ENCODE results near the gene MMS19. TPM values are rescaled to one million over a fixed set of nuclear protein-coding genes. Genes with fewer than 3 reads are reported as not detected.

Gene MMS19
- total RNA-seq, 1 experiment from 2014 or later = 42.4 TPM

DNA sequence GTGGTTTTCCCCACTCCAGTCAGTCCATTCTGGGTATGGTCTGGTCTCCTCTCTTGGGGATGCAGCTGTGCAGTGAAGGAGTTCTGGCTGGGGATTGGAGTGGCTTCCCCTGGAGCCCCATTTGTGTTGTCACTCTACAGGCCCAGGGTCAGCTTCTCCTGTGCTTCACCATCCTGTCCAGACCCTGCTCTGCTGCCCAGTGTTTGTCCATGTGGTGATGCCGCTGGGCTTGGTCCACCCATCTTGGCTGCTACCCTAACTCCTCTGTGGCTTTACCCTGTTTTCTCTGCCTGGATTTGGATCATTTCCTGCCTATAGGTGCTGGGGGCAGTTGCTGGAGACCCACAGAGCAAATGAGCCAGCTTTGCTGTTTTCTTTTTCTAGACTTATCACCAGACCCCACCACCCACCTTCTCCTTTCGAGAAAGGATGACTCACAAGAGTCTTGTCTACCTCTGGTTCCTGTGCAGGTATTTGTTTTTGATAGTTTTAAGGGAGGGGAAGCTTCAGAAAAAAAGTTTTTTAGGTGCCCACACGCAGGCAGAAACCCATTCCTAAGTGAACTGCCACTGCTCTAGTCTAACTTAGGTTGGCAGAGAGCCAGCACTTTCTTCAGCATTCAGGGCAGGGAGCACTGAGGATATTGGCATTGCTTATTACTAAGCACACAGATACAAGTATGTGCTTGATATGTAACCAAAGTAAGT lies 43.7 kb downstream of the MMS19 start:
- Histone ChIP-seq H3K4me2 (no peak overlapping the region), H3K4me3 (no peak overlapping the region), H3K27ac (no peak overlapping the region), H3K27me3 (ENCODE audit: insufficient read depth, low read depth) (no peaks in the 10 kb centered on the region), H3K36me3 (ENCODE audit: low read depth) (no peaks in the 10 kb centered on the region), H3F3A (ENCODE audit: insufficient read depth, low read depth) (peaks cover 3% of the 10 kb centered on the region; the same call in 1 of the 2 replicates), H3K79me2 (ENCODE audit: low read depth) (peaks cover 10% of the 10 kb centered on the region), H4K20me1 (ENCODE audit: insufficient read depth) (no peaks in the 10 kb centered on the region), H3K4me1 (replicated peaks; ENCODE audit: insufficient read depth) (no peaks in the 10 kb centered on the region), H2AFZ (no peak overlapping the region), H3K9me2 (ENCODE audit: insufficient read depth) (no peaks in the 10 kb centered on the region), H3K9me3 (ENCODE audit: insufficient read depth, low read depth) (no peaks in the 10 kb centered on the region)
- CTCF ChIA-PET = no interaction called here
- no peak for TF ChIP-seq EZH2 (IDR thresholded peaks at IDR 0.05; ENCODE audit: low read depth)
- TF ChIP-seq, protein P1, sequence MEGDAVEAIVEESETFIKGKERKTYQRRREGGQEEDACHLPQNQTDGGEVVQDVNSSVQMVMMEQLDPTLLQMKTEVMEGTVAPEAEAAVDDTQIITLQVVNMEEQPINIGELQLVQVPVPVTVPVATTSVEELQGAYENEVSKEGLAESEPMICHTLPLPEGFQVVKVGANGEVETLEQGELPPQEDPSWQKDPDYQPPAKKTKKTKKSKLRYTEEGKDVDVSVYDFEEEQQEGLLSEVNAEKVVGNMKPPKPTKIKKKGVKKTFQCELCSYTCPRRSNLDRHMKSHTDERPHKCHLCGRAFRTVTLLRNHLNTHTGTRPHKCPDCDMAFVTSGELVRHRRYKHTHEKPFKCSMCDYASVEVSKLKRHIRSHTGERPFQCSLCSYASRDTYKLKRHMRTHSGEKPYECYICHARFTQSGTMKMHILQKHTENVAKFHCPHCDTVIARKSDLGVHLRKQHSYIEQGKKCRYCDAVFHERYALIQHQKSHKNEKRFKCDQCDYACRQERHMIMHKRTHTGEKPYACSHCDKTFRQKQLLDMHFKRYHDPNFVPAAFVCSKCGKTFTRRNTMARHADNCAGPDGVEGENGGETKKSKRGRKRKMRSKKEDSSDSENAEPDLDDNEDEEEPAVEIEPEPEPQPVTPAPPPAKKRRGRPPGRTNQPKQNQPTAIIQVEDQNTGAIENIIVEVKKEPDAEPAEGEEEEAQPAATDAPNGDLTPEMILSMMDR (conservative IDR thresholded peaks at IDR 0.05) = no peak
- no TSS peak for BruUV-seq (replicated peaks)
- POLR2A ChIA-PET (ENCODE audit: unreplicated experiment) = interaction anchor here (0.6 kb wide), 1 partner anchor 18 kb away, joined by 13 read pairs; no protein-coding TSS in a partner anchor
- no peak for DNase-seq
- intact Hi-C loops (cut with micrococcal nuclease; ENCODE audit: unreplicated experiment) = no loop called here

- H3K36me3 ChIP-seq (ENCODE audit: low read depth) = no peaks in the 10 kb centered on the region
- no peak overlapping the region for H2AFZ ChIP-seq
- DNase-seq = no peak
- TF ChIP-seq EZH2 (IDR thresholded peaks at IDR 0.05; ENCODE audit: low read depth) = no peak
- TF ChIP-seq, protein P1 (conservative IDR thresholded peaks at IDR 0.05) = no peak
- peaks cover 7% of the 10 kb centered on the region; the same call in 1 of the 2 replicates for H3F3A ChIP-seq (ENCODE audit: insufficient read depth, low read depth)
- H3K4me2 ChIP-seq = no peak overlapping the region
- ChIA-PET CTCF (no interaction called here), POLR2A (ENCODE audit: unreplicated experiment) (no interaction called here)
- peaks cover 27% of the 10 kb centered on the region for H3K79me2 ChIP-seq (ENCODE audit: low read depth)
- no peaks in the 10 kb centered on the region for H4K20me1 ChIP-seq (ENCODE audit: insufficient read depth)
- BruUV-seq (replicated peaks) = no TSS peak
- H3K9me2 ChIP-seq (ENCODE audit: insufficient read depth) = no peaks in the 10 kb centered on the region
- H3K9me3 ChIP-seq (ENCODE audit: insufficient read depth, low read depth) = no peaks in the 10 kb centered on the region
- no peak overlapping the region for H3K27ac ChIP-seq
- intact Hi-C loops (cut with micrococcal nuclease; ENCODE audit: unreplicated experiment) = no loop called here
- H3K27me3 ChIP-seq (ENCODE audit: insufficient read depth, low read depth) = no peaks in the 10 kb centered on the region
- H3K4me3 ChIP-seq = no peak overlapping the region
- H3K4me1 ChIP-seq (replicated peaks; ENCODE audit: insufficient read depth) = peaks cover 16% of the 10 kb centered on the region; the same call in 1 of the 2 replicates
Observed at GRCh38 chr10:97452352-97452751, 45.9 kb downstream of the MMS19 start.

- Histone ChIP-seq H3K27ac (no peak overlapping the region), H4K20me1 (ENCODE audit: insufficient read depth) (no peaks in the 10 kb centered on the region), H3K4me2 (no peak overlapping the region), H3K9me3 (ENCODE audit: insufficient read depth, low read depth) (no peaks in the 10 kb centered on the region), H3F3A (ENCODE audit: insufficient read depth, low read depth) (peaks cover 7% of the 10 kb centered on the region; the same call in 1 of the 2 replicates), H3K36me3 (ENCODE audit: low read depth) (no peaks in the 10 kb centered on the region), H2AFZ (no peak overlapping the region), H3K4me1 (replicated peaks; ENCODE audit: insufficient read depth) (peaks cover 22% of the 10 kb centered on the region), H3K4me3 (no peak overlapping the region), H3K9me2 (ENCODE audit: insufficient read depth) (no peaks in the 10 kb centered on the region), H3K79me2 (ENCODE audit: low read depth) (peaks cover 34% of the 10 kb centered on the region), H3K27me3 (ENCODE audit: insufficient read depth, low read depth) (no peaks in the 10 kb centered on the region)
- no TSS peak for BruUV-seq (replicated peaks)
- intact Hi-C loops (cut with micrococcal nuclease; ENCODE audit: unreplicated experiment) = no loop called here
- ChIA-PET CTCF (no interaction called here), POLR2A (ENCODE audit: unreplicated experiment) (no interaction called here)
- DNase-seq = no peak
- TF ChIP-seq EZH2 (IDR thresholded peaks at IDR 0.05; ENCODE audit: low read depth) = no peak
- TF ChIP-seq, protein P1 (conservative IDR thresholded peaks at IDR 0.05) = no peak
Observed at GRCh38 chr10:97451605-97452004, 46.6 kb downstream of the MMS19 start.

All from PC-9 (cell line).